Panc1 (cell line): Measurements from ENCODE around the gene GON4L. TPM values are rescaled to one million over a fixed set of nuclear protein-coding genes. Genes with fewer than 3 reads are reported as not detected.

ENCODE experiments used
- ATAC-seq: fragments of 200-7000 bp; cut with Tn5 transposase; 2 replicates; pipeline ENCODE4 v1.9.1; 2020; ENCODE audit warnings: mild to moderate bottlenecking, moderate library complexity
- BruUV-seq: library from RNA; stranded (reverse); fragments of 400-500 nt; replicated peaks from 2 replicates; lab custom pipeline; 2021; lab: Mats Ljungman, UMichigan
- CTCF ChIA-PET: fragments of 300-600 bp; sonication (Branson Sonifier 250); formaldehyde crosslinking; loops from one replicate; lab custom pipeline; 2022; ENCODE audit warnings: antibody characterized with exemption; lab: Charles Lee
- POLR2A ChIA-PET: fragments of 300-600 bp; sonication (Branson Sonifier 250); formaldehyde crosslinking; loops from one replicate; lab custom pipeline; 2022; ENCODE audit warnings: antibody characterized with exemption; lab: Charles Lee
- DNase-seq: peaks from one replicate; pipeline ENCODE4 v3.0.0-alpha.2; 2010; ENCODE audit warnings: low read depth, low spot score
- H3K27ac ChIP-seq: 2 replicates; pipeline ENCODE4 v1.5.1; 2011; ENCODE audit warnings: mild to moderate bottlenecking, low read length, inconsistent platforms
- H3K27me3 ChIP-seq: fragments of 200-500 bp; sonication (Bioruptor generic); 2 replicates; pipeline ENCODE4 v1.6.0; 2014; ENCODE audit warnings: low read length, inconsistent platforms; ENCODE audit not compliant: control insufficient read depth, insufficient read depth
- H3K36me3 ChIP-seq: fragments of 200-500 bp; sonication (Bioruptor generic); 2 replicates; pipeline ENCODE4 v1.5.1; 2014; ENCODE audit warnings: inconsistent platforms, mild to moderate bottlenecking, low read length, moderate library complexity; ENCODE audit not compliant: control insufficient read depth, insufficient read depth
- H3K4me1 ChIP-seq: 2 replicates; pipeline ENCODE4 v1.5.1; 2011; ENCODE audit warnings: inconsistent platforms, mild to moderate bottlenecking, low read length, moderate library complexity; ENCODE audit not compliant: control insufficient read depth, insufficient read depth
- H3K4me3 ChIP-seq, 2 experiments: 2 replicates each; pipeline ENCODE4 v1.5.1; 2011 to 2012; ENCODE audit warnings: low read depth in 2 of 2, low read length in 2 of 2, mild to moderate bottlenecking in 2 of 2, inconsistent platforms in 1 of 2, moderate library complexity in 1 of 2
- H3K9me3 ChIP-seq: fragments of 200-500 bp; sonication (Bioruptor generic); 2 replicates; pipeline ENCODE4 v1.5.1; 2014; ENCODE audit warnings: low read depth, mild to moderate bottlenecking, inconsistent platforms, low read length, moderate library complexity; ENCODE audit not compliant: control insufficient read depth, insufficient read depth
- CTCF ChIP-seq: fragments of 450-650 bp; IDR thresholded peaks from 2 replicates; pipeline ENCODE4 v1.5.1; 2017; ENCODE audit warnings: mild to moderate bottlenecking
- POLR2AphosphoS5 ChIP-seq: IDR thresholded peaks from 2 replicates; pipeline ENCODE4 v1.6.1; 2012; ENCODE audit warnings: mild to moderate bottlenecking, low read depth, low read length, moderate library complexity
- REST ChIP-seq, 2 experiments: IDR thresholded peaks; 2 replicates each; pipeline ENCODE4 v1.6.1; 2011 to 2012; ENCODE audit warnings: low read depth in 2 of 2, control low read depth in 1 of 2, low read length in 1 of 2, mild to moderate bottlenecking in 1 of 2, moderate library complexity in 1 of 2; ENCODE audit not compliant: insufficient read depth in 1 of 2
- SIN3A ChIP-seq: IDR thresholded peaks from 2 replicates; pipeline ENCODE4 v1.6.1; 2012; ENCODE audit warnings: low read depth, mild to moderate bottlenecking, low read length, moderate library complexity, borderline replicate concordance; ENCODE audit not compliant: insufficient read depth
- TCF7L2 ChIP-seq: IDR thresholded peaks from 2 replicates; pipeline ENCODE4 v1.6.1; 2011; ENCODE audit warnings: mild to moderate bottlenecking, low read depth, low read length, inconsistent platforms
- in situ Hi-C: cut with HindIII; loops from 2 replicates; pipeline ENCODE4 v1.10.0; 2016; ENCODE audit warnings: low sequenced_read_pairs, low pct_unique_long_range_greater_than_20kb
- intact Hi-C: fragments of 100-400 bp; cut with micrococcal nuclease; formaldehyde crosslinking; loops from one replicate; pipeline ENCODE4 v1.10.0; 2022; ENCODE audit not compliant: unreplicated experiment
- total RNA-seq: library from RNA; stranded (reverse); gene quantifications from one replicate; pipeline ENCODE4 v1.2.1, GENCODE V29; 2021; ENCODE audit not compliant: unreplicated experiment

GON4L gene
- total RNA-seq, 1 experiment from 2014 or later = 47.6 TPM

DNA sequence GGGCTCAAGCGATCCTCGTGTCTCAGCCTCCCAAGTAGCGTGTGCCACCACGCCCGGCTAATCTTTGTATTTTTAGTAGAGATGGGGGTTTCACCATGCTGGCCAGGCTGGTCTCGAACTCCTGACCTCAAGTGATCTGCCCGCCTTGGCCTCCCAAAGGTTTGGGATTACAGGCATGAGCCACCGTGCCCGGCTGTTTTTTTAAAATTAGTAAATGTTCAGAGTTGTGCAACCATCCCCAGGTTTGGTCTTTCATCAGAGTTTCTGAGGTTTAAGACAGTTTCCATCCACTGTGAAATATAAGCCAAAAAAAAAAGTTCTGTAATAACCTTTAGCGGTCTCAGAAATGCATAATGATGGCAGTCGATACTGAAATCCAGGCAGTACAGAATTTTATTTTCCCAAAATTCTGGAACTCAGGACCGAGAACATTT lies 1.8 kb upstream of the GON4L start:
- peak; percentile 1; the same call in 1 of the 2 replicates for ATAC-seq
- POLR2A ChIA-PET = interaction anchor here (0.6 kb wide), 1 partner anchor 60 kb away, joined by 5 read pairs; no protein-coding TSS in a partner anchor

DNA sequence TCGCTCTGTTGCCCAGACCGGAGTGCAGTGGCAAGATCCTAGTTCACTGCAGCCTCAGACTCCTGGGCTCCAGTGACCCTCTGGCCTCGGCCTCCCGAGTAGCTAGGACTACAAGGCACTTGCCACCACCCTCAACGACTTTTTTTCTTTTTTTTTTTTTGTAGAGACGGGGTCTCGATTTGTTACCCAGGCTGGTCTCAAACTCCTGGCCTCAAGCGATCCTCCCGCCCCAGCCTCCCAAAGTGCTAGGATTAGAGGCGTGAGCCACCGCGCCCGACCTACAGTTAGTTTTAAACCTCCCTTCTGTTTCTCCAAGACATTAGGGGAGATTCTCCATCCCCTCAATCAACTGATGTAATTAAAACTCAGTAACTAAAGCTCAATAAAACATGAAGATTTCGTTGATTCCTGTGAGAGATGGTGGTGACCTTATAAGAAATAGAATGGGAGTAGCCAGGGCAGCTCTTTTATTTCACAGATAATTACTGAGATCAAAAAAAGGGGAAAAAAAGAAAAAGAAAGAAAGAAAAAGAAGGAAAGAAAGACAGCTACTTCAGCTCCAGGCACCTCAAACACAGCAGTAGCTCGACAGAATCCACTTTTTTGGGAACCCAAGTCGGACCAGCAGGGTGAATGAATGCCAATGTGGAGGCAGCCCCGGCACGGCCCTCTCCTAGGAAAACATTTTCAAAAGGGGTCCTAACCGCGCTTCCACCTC lies 598 bp downstream of the GON4L start:
- TSS peak; percentile 94 for BruUV-seq
- DNase-seq (no peak), ATAC-seq (no peak)
- Histone ChIP-seq H3K36me3 (peaks cover 13% of the 10 kb centered on the region), H3K9me3 (no peaks in the 10 kb centered on the region), H3K27ac (peak overlapping the region; percentile 91), H3K27me3 (no peaks in the 10 kb centered on the region), H3K4me1 (peaks cover 12% of the 10 kb centered on the region), H3K4me3 (peak overlapping the region; percentile 92 to 96)
- POLR2A ChIA-PET = interaction anchor here (0.7 kb wide), 1 partner anchor 26 kb away, joined by 8 read pairs; no protein-coding TSS in a partner anchor
- in situ Hi-C loops (no loop called here), intact Hi-C loops (no loop called here)
- CTCF ChIA-PET = interaction anchor here (0.8 kb wide), 1 partner anchor 22 kb away, joined by 5 read pairs; no protein-coding TSS in a partner anchor
- no peak for TF ChIP-seq CTCF
- no peak for TF ChIP-seq POLR2AphosphoS5
- TF ChIP-seq SIN3A = no peak
- no peak for TF ChIP-seq TCF7L2

More for the DNA sequence above, 1.8 kb upstream of the GON4L start:
- in situ Hi-C loops (no loop called here), intact Hi-C loops (no loop called here)
- Histone ChIP-seq H3K36me3 (peaks cover 4% of the 10 kb centered on the region), H3K27ac (peak overlapping the region; percentile 91), H3K27me3 (no peaks in the 10 kb centered on the region), H3K4me1 (peaks cover 12% of the 10 kb centered on the region), H3K9me3 (no peaks in the 10 kb centered on the region), H3K4me3 (peak overlapping the region; percentile 62 to 69)
- no TSS peak for BruUV-seq
- TF ChIP-seq CTCF = no peak
- no peak for TF ChIP-seq REST (IDR thresholded peaks at IDR 0.05; ENCODE audit: insufficient read depth in 1 of 2, low read depth in 2 of 2, low read length in 1 of 2)
- TF ChIP-seq POLR2AphosphoS5 = no peak
- TF ChIP-seq TCF7L2 = no peak
- no peak for TF ChIP-seq SIN3A
- CTCF ChIA-PET = no interaction called here
- DNase-seq = no peak
